Suppressor macrophage treated with lipopolysaccharide for 1 hour (primary cell): ENCODE results near the gene CD48.

Experiments
- DNase-seq, 3 donors: peaks; one replicate each; pipeline ENCODE4 v3.0.0-alpha.2; 2020 to 2022

Gene CD48

GRCh38 chr1:160630523-160631451 is 80.8 kb downstream of the CD48 start:
- DNase-seq: peak; percentile 54 to 69 (median 56)

GRCh38 chr1:160629286-160630210 is 82.1 kb downstream of the CD48 start:
- peak; percentile 93 to 97 (median 96) for DNase-seq

- no peak for DNase-seq
Measured at GRCh38 chr1:160628799-160629263, 82.8 kb downstream of the CD48 start.
